ENCODE results near the gene RNFT2.

The RNFT2 gene

GRCh38 chr12:116698554-116699075, 39.5 kb upstream of the RNFT2 start:
- in situ Hi-C loops (cut with MboI; ENCODE audit: low sequenced_read_pairs, unreplicated experiment): no loop called here
- TF ChIP-seq CTCF (IDR thresholded peaks at IDR 0.05; ENCODE audit: borderline replicate concordance, control extremely low read depth, extremely low read depth, insufficient read depth, missing control alignments): no peak
- no peak for DNase-seq (ENCODE audit: low spot score)

- no peak for DNase-seq (ENCODE audit: low spot score)
- no peak for TF ChIP-seq CTCF (IDR thresholded peaks at IDR 0.05; ENCODE audit: borderline replicate concordance, control extremely low read depth, extremely low read depth, insufficient read depth, missing control alignments)
- in situ Hi-C loops (cut with MboI; ENCODE audit: low sequenced_read_pairs, unreplicated experiment): loop anchor here (10.0 to 25.0 kb wide), 2 partner anchors 415 to 713 kb away; no protein-coding TSS in a partner anchor
These were observed 38.0 kb upstream of the RNFT2 start for GRCh38 chr12:116700066-116700465.

- TF ChIP-seq CTCF (IDR thresholded peaks at IDR 0.05; ENCODE audit: borderline replicate concordance, control extremely low read depth, extremely low read depth, insufficient read depth, missing control alignments): no peak
- in situ Hi-C loops (cut with MboI; ENCODE audit: low sequenced_read_pairs, unreplicated experiment): loop anchor here (10.0 to 25.0 kb wide), 2 partner anchors 413 to 714 kb away; no protein-coding TSS in a partner anchor
- DNase-seq (ENCODE audit: low spot score): no peak
These were observed 36.7 kb upstream of the RNFT2 start for GRCh38 chr12:116701432-116701831.

DNA sequence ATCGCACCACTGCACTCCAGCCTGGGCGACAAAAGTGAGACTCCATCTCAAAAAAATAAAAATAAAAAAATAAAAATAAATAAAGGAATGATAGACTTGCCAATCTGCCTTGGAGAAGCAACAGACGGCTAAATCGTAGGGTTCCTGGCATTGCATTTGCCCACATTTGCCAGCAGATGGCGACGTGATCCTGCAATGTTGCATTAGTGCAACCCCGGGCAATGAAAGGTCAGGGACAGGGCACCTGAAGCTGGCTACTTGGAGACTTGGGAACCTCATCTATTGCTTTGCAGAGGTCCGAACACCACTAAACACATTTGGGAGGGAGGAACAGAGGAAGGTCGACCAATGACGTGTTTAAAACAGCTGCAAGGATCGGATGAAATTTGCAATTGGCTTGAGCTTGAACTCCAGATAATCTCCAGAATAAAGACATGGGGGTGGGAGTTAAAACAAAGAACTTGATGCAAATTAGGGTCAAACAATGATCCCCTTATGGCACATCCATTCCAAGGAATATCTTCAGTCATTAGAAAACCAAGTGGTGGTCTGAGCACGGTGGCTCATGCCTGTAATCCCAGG, 34.8 kb upstream of the RNFT2 start:
- peak; percentile 91 for TF ChIP-seq CTCF (IDR thresholded peaks at IDR 0.05; ENCODE audit: borderline replicate concordance, control extremely low read depth, extremely low read depth, insufficient read depth, missing control alignments)
- peak; percentile 76 for DNase-seq (ENCODE audit: low spot score)
- in situ Hi-C loops (cut with MboI; ENCODE audit: low sequenced_read_pairs, unreplicated experiment): loop anchor here (10.0 to 25.0 kb wide), 2 partner anchors 411 to 716 kb away; no protein-coding TSS in a partner anchor

- in situ Hi-C loops (cut with MboI; ENCODE audit: low sequenced_read_pairs, unreplicated experiment): loop anchor here (10.0 to 25.0 kb wide), 2 partner anchors 407 to 720 kb away; no protein-coding TSS in a partner anchor
- DNase-seq (ENCODE audit: low spot score): no peak
- TF ChIP-seq CTCF (IDR thresholded peaks at IDR 0.05; ENCODE audit: borderline replicate concordance, control extremely low read depth, extremely low read depth, insufficient read depth, missing control alignments): no peak
These were observed 30.4 kb upstream of the RNFT2 start for GRCh38 chr12:116707751-116708150.

- in situ Hi-C loops (cut with MboI; ENCODE audit: low sequenced_read_pairs, unreplicated experiment): loop anchor here (10.0 to 25.0 kb wide), 2 partner anchors 406 to 722 kb away; no protein-coding TSS in a partner anchor
- peak; percentile 48 for TF ChIP-seq CTCF (IDR thresholded peaks at IDR 0.05; ENCODE audit: borderline replicate concordance, control extremely low read depth, extremely low read depth, insufficient read depth, missing control alignments)
- peak; percentile 60 for DNase-seq (ENCODE audit: low spot score)
These were observed 29.0 kb upstream of the RNFT2 start for GRCh38 chr12:116708826-116709756.
